Measurements from ENCODE around the gene BBX.

GRCh38 chr3:107753494-107753893, 230.7 kb downstream of the BBX start:
- peak; percentile 82 for TF ChIP-seq CTCF (conservative IDR thresholded peaks at IDR 0.05; ENCODE audit: low read depth, low read length)
- no peak for TF ChIP-seq EZH2 (IDR thresholded peaks at IDR 0.05; ENCODE audit: low read length, unreplicated experiment)
- TF ChIP-seq EZH2phosphoT487 (IDR thresholded peaks at IDR 0.05; ENCODE audit: borderline replicate concordance, low read length): no peak
